ENCODE data around the gene CELA2A.
"Not testable (repeated sequence)": the region's sequence is repeated elsewhere in the genome, so short reads cannot be mapped to it uniquely, and the experiment has no call there.

- not testable (repeated sequence) for TF ChIP-seq CTCF, POLR2A (IDR thresholded peaks at IDR 0.05)
These were observed 1.9 kb downstream of the CELA2A start for GRCh38 chr1:15458388-15458787.

All from esophagus squamous epithelium (tissue), 4 donors.